Epidermal melanocyte (primary cell): Measurements from ENCODE around the gene NEDD4L.

Experiments
- DNase-seq: peaks from one replicate; pipeline ENCODE4 v3.0.0; 2011; ENCODE audit warnings: low spot score; ENCODE audit not compliant: insufficient read length

NEDD4L gene

DNA sequence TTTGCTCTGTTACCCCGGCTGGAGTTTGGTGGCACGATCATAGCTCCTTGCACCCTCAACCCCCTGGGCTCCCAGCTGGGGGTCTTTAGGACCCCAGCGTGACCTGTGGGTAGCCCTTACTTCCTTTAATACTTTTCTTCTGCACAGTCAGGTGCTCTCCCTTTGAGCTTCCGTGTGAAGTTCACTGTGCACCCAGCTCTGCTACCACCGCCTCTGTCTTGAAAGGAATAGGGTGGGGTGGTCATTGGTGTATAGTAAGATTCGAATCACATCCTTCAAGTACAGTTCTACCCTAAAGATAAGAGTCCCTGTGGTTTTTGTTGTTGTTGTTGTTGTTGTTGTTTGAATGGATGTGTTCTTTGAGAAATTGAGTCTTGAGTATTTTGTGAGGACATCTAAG, 267.4 kb downstream of the NEDD4L start:
- DNase-seq: no peak

DNA sequence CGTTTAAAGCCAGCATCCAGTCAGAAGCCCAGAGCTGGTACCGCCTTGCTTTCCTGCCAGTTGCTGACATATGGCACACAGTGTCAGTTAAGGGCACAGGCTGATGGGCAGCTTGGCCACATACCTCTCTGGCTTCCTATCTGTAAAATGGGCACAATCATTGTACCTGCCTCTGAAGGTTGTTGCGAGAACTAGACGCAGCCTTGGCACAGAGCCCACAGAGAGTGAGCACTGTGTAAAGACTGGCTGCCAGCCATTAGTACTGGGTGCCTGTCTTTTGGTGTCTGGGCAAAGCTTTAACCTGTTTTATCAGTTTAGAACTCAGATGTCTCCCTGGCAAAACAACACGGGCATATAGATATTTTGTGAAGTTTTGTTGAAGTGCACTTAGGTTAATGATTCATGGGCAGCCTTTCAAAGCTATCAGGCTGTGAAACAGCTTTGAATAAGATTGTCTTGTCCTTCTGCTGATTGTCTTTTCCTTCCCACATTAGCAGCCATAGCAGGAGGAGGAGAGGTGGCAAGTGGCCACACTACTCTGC, 269.5 kb downstream of the NEDD4L start:
- DNase-seq: no peak

DNA sequence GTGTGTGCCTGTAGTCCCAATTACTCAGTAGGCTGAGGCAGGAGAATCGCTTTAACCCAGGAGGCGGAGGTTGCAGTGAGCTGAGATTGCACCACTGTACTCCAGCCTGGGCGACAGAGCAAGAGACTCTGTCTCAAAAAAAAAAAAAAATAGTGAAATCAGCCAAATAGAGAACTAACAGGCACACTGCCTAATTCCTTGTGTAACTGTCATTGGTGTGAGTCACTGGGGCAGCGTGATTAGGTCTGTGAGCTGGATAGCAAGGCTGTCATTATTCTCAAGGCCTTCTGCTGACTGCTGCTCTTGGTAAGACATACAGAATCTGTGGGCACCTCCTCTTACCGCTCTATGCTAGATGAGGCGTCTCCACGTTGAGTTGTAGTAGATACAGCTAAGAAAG, 270.3 kb downstream of the NEDD4L start:
- DNase-seq: peak; percentile 75

DNA sequence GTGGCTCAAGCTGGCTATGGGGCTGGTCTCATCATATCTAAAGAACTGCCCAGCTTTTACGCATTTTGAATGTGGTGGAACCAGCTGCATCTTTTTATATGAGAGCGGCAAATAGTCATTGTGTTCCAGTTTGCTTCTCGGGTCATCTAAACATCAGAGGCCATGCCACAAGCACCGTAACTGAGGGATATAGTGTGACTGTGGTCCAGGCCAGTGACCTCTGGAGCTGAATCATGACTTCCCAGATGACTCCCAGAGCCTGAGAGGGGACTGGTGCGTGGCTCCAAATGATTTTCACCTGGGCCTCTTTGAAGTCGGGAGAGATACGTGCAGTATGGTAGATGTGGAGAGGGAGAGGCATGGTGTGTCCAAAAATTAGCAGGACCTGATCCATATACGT, 271.0 kb downstream of the NEDD4L start:
- DNase-seq: no peak

DNA sequence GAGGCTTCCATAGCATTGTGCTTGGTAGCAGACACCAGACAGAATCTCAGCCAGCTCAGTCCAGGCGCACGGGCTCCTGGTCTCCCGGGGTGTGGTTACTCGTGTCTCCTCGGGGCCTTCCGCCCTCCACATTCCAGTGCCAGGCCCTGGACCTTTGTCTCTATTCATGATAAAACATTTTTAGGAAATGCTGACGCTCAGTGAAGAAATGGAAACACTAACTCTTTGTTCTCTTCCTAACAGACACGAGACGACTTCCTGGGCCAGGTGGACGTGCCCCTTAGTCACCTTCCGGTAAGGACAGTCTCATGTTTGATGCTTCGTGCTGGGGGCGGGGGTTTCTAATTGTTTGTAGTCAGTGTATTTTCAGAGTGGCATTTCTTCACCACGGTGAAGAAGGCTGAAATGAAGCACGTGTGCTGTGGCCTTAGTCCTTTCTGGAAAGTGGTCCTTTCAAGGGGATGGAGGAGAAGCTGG, 271.8 kb downstream of the NEDD4L start:
- DNase-seq: no peak

DNA sequence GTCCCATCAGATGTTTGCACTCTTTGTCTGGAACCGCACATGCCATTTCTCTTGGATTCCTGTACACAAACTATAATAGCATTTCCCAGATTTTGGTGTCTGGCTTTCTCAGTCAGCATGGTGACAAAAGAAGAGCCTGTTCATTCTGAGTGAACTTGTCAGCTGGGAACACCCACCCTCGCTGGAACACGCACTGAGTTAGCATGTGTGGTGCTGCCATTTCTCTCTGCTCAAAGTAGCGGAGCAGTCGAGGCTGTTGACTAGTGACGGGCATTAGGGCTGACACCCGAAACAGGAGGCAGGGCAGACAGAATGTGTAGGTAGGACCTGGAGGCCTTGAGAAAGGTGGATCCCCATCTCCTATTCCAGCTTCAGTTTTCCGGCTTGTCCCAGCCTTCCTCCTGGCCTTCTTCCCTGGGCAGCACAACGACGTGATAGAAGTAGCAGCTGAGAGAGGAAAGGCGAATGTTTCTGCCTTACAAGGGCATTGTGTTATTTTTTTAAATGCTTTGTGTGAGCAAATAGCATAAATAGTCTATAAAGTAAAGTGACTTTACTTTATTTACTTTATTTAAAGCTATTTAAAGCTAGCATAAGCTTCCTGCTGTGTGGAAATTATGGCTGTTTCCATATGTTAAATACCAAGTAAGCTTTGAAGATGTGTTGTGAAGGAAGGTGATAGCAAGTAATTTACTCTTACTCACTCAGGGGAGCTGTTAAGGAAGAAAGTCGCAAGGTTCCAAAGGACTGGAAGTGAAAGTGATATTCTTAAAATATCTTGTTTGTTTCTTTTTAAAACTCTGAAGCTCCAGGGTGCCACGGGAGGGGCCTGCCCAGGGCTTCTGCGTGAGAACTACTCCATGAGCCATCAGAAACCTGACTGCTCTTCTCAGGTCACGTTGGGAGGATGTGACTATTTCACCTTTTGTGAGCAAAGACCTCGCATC, 272.6 kb downstream of the NEDD4L start:
- DNase-seq: no peak

DNA sequence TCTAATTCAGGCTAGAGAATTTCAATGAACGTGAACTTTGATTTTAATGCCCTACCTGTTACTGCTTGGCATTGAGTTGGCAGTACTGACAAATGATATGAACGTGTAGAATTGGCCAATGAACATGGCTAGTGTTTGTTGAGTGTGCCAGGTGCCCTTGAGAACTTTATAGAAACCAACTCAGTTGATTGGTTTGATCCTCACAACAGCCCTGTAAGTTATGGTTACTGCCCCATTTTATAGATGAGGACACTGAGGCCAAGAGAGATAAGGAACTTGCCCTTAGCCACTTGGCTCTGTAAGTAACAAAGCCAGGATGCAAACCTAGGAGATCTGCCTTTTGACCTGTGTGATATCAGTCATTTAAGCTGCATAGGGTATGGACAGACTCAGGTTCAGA, 275.7 kb downstream of the NEDD4L start:
- no peak for DNase-seq

DNA sequence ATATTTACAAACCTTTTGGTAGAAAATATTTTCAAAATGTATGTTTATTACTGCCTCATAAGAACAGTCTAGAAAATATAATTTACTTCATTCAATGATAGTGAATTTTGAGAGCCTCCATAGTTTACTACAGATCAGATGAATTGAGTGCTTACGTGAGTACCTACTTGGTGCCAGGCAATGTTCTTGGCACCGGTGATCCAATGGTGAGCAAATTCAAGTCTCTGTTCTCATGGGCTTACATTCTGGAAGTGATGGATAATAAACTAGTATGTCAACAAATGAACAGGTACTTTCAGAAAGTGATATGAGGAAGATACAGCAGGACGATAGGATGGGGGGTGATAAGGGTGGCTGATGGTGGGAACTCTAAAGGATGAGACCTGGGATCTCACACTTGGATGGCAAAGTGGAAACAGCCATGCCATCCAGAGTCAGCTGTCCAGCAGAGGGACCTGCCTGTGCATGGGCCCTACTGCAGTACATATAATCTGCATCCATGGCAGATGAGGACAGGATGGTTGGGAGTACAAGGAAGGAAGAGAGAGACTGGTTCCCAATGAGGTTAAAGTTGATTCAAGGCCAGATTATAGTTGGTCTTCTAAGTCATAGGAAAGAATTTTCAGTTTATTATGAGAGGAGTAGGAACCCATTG, 277.0 kb downstream of the NEDD4L start:
- DNase-seq: no peak

DNA sequence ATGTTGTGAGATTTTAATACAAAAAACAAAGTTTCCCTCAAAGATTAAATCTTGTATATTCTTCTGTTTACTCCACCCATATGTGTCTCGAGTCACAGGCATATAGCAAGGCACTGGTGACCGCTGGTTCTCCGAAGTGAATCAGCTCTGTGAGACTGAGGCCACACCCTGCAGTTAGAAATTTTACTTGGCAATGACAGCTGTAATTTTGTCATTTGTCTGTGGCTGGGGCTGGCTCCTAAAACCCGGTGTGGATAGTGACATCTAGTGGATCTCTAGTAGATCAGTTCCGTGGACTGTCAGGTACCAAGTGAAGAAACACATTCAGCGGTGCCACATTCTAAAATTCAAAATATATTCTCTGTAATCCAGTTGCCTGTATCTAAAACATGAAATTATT, 278.0 kb downstream of the NEDD4L start:
- peak; percentile 63 for DNase-seq

- DNase-seq: no peak
Observed at GRCh38 chr18:58322464-58322863, 278.4 kb downstream of the NEDD4L start.

GRCh38 chr18:58323866-58324762, 280.1 kb downstream of the NEDD4L start:
- DNase-seq: no peak

GRCh38 chr18:58324824-58325480, 280.9 kb downstream of the NEDD4L start:
- DNase-seq: no peak

DNA sequence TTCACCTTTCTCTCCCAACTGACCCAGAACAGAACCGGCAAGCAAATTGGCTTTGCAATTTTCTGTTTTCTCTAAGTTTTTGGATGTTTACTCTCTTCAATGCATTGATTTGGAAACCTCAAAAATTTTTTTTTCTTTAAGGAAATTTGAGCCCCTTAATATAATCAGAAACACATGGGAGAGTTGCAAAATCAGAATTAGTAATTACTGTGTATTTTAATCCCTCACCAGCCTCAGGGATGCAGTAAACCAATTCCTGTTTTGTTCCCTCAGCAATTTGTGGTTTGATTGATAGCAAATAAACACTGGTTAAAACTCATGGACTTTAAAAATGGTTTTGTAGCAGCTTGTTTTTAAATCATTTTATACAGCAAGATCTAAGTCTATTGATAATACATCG, 281.5 kb downstream of the NEDD4L start:
- no peak for DNase-seq

DNA sequence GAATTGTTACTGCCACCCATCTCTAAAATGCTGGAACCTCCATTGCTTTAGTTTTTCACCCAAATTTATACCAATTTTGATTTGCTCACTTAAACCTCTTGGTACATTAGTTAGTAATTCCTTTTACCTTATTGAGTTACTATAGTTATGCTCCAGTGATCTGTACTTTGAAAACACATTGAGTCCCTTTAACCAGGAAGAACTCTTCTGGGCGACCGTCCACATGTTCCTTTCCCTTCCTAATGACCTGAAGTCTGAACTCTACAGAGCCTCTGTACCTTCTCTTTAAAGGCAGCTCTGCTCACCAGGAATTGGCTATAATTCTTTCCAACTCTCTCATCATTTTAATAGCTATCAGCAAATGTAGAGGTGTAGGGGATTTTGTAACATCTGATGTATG, 290.0 kb downstream of the NEDD4L start:
- DNase-seq: no peak

DNA sequence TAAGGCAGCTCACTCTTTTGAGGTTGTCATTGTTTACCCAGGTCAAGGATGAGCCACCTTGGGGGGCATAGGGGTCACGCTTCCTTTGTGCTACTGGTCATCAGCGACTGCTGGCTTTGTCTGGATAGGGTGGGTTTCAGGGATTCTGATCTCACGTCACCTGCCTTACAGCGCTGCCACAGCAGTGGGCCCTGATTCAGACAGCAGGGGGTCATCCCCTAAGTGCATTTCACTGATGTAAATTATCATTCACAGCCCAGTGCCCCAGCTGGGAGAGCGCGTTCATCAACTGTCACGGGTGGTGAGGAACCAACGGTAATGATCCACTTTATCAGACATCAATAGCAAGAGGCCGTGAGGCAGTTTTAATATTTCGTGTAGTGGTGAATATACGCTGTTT, 291.2 kb downstream of the NEDD4L start:
- DNase-seq: no peak

GRCh38 chr18:58335821-58336220, 291.8 kb downstream of the NEDD4L start:
- no peak for DNase-seq

- no peak for DNase-seq
Observed at GRCh38 chr18:58336605-58337004, 292.6 kb downstream of the NEDD4L start.

GRCh38 chr18:58337285-58337684, 293.3 kb downstream of the NEDD4L start:
- no peak for DNase-seq

DNA sequence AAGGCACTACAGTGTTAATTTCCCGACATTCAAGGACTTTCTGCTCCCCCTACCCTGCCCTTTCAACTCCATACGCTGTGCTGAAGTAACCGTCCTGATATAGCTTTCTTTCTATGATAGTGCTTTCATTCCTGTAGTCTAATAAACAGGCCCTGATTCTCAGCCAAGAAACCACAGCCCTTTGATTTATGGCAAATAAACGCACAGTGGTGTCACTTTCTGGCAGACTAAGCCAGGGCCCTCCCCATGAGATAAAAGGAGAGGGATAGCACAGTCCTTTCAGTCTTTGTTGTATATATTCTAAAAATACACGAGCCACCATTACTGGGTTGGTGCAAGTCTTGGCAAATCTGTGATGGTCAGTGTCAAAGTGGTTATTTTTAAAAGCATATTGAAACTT, 293.7 kb downstream of the NEDD4L start:
- peak; percentile 70 for DNase-seq

DNA sequence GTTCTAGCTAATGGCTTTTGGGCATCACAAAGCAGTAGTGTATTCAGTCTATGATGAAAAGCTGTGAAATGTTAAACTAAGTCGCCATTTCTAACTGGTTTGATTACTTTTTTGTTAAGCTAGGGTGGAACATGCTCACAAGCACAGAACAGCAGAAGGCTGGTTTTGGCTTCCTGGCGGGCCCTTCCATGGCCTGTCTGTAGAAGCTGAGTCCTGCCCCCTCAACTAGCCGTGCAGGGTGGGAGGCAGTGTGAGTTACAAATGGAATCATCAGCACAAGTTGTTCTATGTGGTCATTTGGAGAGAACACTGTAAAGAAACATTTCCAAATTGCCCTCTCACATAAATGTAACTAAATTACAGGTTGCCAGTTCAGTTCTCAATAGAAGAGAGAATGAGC, 294.1 kb downstream of the NEDD4L start:
- DNase-seq: no peak
